ENCODE results near the gene HRC. TPM values are rescaled to one million over a fixed set of nuclear protein-coding genes. Genes with fewer than 3 reads are reported as not detected.

HRC gene
- total and polyA plus RNA-seq, 2 of the 8 experiments (the other 6 are each of a cell fraction or from before 2014, with no cell fraction given) = 2.3 to 2.6 TPM

GRCh38 chr19:49150106-49150943, 4.9 kb downstream of the HRC start:
- Histone ChIP-seq H3K27ac (ENCODE audit: low read depth, low read length) (peak overlapping the region; percentile 65), H3K23ac (ENCODE audit: insufficient read length) (no peak overlapping the region), H3K4me2 (ENCODE audit: insufficient read depth in 1 of 2, low read depth in 2 of 2, low read length in 2 of 2) (peak overlapping the region; percentile 85 to 95), H3K4me3 (ENCODE audit: extremely low read depth in 1 of 4, insufficient read depth in 2 of 4, low read depth in 3 of 4, low read length in 4 of 4) (peak overlapping the region; percentile 69 to 97 (median 90)), H3K4ac (replicated peaks; ENCODE audit: insufficient read length, low read depth, low read length) (no peak overlapping the region), H2BK120ac (replicated peaks; ENCODE audit: low read depth, low read length) (no peak overlapping the region), H2BK20ac (ENCODE audit: low read length) (no peak overlapping the region), H2BK15ac (ENCODE audit: low read length) (no peak overlapping the region), H4K91ac (replicated peaks; ENCODE audit: insufficient read length, low read length) (peak overlapping the region; percentile 84), H3K9ac (replicated peaks in 1 of 4; ENCODE audit: extremely low read depth in 1 of 4, low read depth in 3 of 4, low read length in 3 of 4) (peak overlapping the region in 3 of 4 experiments; percentile 50 to 72 (median 70); a peak in 5 of 7 replicates), H3K79me1 (ENCODE audit: low read depth, low read length) (0 out of 2 replicates have a peak, but pooled peaks cover 2% of the 10 kb centered on the region), H3K14ac (ENCODE audit: insufficient read length) (no peak overlapping the region), H3K36me3 (ENCODE audit: control insufficient read depth in 2 of 4, insufficient read depth in 4 of 4, low read length in 3 of 4) (no peaks in the 10 kb centered on the region), H3K23me2 (ENCODE audit: low read depth, low read length) (peaks cover 27% of the 10 kb centered on the region), H3K9me3 (ENCODE audit: insufficient read depth in 2 of 2, low read depth in 1 of 2, low read length in 1 of 2) (no peaks in the 10 kb centered on the region), H4K8ac (ENCODE audit: extremely low read depth, insufficient read depth, low read length) (no peak overlapping the region; the same call in 1 of the 2 replicates), H3K18ac (ENCODE audit: extremely low read depth, low read length) (peak overlapping the region; percentile 92), H2BK5ac (ENCODE audit: low read depth, low read length) (peak overlapping the region; percentile 87), H3K4me1 (replicated peaks in 1 of 4; ENCODE audit: control insufficient read depth in 3 of 4, insufficient read depth in 4 of 4, low read length in 3 of 4) (peaks cover 0 to 23% (median 13%) of the 10 kb centered on the region in 4 experiments; a peak in 6 of 7 replicates), H4K5ac (ENCODE audit: insufficient read length, low read depth, low read length) (peak overlapping the region; percentile 28), H3K27me3 (replicated peaks in 1 of 4; ENCODE audit: control insufficient read depth in 3 of 4, extremely low read depth in 1 of 4, insufficient read depth in 3 of 4, low read length in 3 of 4) (peaks cover 0 to 7% (median 3%) of the 10 kb centered on the region in 4 experiments; a peak in 3 of 7 replicates), H2AK5ac (ENCODE audit: low read depth, low read length) (no peak overlapping the region), H2BK12ac (ENCODE audit: low read depth, low read length) (0 out of 2 replicates have a peak overlapping the region, but pooled peaks have one; percentile 43), H4K20me1 (replicated peaks in 1 of 2; ENCODE audit: control insufficient read depth in 1 of 2, insufficient read depth in 2 of 2, low read length in 2 of 2) (peaks cover 0 to 2% of the 10 kb centered on the region in 2 experiments), H3K79me2 (ENCODE audit: control insufficient read depth in 1 of 2, insufficient read depth in 2 of 2, low read length in 2 of 2) (no peaks in the 10 kb centered on the region), H3K56ac (replicated peaks; ENCODE audit: insufficient read length, low read depth, low read length) (peak overlapping the region; percentile 65), H2AFZ (ENCODE audit: low read length) (no peak overlapping the region)
- DNase-seq (ENCODE audit: low read depth in 1 of 2, low spot score in 2 of 2) (peak in 1 of 2 experiments; percentile 91), FAIRE-seq (no peak)
- WGBS, 2 experiments (ENCODE audit: extremely low coverage in 1 of 2, insufficient coverage in 1 of 2, insufficient read length in 1 of 2, insufficient replicate concordance in 2 of 2, low coverage in 1 of 2, low lambda C conversion rate in 2 of 2, missing lambda C conversion rate in 1 of 2) = 0% methylated on average over 36 of the region's 75 CpGs; no CpG with 5 or more reads in 1 of the 2 experiments
- ChIA-PET CTCF (ENCODE audit: partially characterized antibody) (interaction anchor here (0.6 to 3.3 kb wide), 10 partner anchors 15 to 76 kb away, joined by 3 to 16 read pairs (median 4); no protein-coding TSS in a partner anchor), POLR2A (ENCODE audit: partially characterized antibody) (interaction anchor here (0.6 to 5.6 kb wide), 27 partner anchors 9 to 442 kb away, joined by 3 to 30 read pairs (median 4); partner anchors contain the start of genes LIN7B, PPFIA3 and TRPM4)
- TF ChIP-seq TEAD4 (IDR thresholded peaks at IDR 0.05; ENCODE audit: low read depth, low read length) (no peak), BCL11A (IDR thresholded peaks at IDR 0.05; ENCODE audit: low read depth in 2 of 2, low read length in 2 of 2) (no peak), POU5F1 (IDR thresholded peaks at IDR 0.05; ENCODE audit: low read depth, low read length) (no peak), SIX5 (IDR thresholded peaks at IDR 0.05; ENCODE audit: low read depth, low read length) (peak; percentile 45; the same call in 1 of the 2 replicates), ATF2 (IDR thresholded peaks at IDR 0.05; ENCODE audit: low read length) (no peak), SP2 (IDR thresholded peaks at IDR 0.05; ENCODE audit: low read length) (no peak), ZNF274 (IDR thresholded peaks at IDR 0.05; ENCODE audit: borderline replicate concordance, extremely low read depth, low read length) (no peak), TCF12 (IDR thresholded peaks at IDR 0.05; ENCODE audit: low read depth, low read length) (no peak), NRF1 (IDR thresholded peaks at IDR 0.05; ENCODE audit: low read depth, low read length) (no peak)

Measured in H1 (cell line).